Nephron (organoid): ENCODE data around the gene BMAL1.
"Not testable (repeated sequence)": the region's sequence is repeated elsewhere in the genome, so short reads cannot be mapped to it uniquely, and the experiment has no call there.

ENCODE experiments used
- H3K27ac Mint-ChIP-seq, 3 experiments: 2 replicates each; pipeline ENCODE4 v1.8.0; 2020; ENCODE audit warnings: mixed read lengths in 3 of 3, mild to moderate bottlenecking in 2 of 3, moderate library complexity in 1 of 3
- H3K27me3 Mint-ChIP-seq: 2 replicates; pipeline ENCODE4 v1.8.0; 2021; ENCODE audit warnings: low read depth, mild to moderate bottlenecking, moderate library complexity, mixed read lengths
- H3K36me3 Mint-ChIP-seq: 2 replicates; pipeline ENCODE4 v1.8.0; 2020; ENCODE audit warnings: low read depth, mixed read lengths
- H3K4me1 Mint-ChIP-seq: 2 replicates; pipeline ENCODE4 v1.8.0; 2020; ENCODE audit warnings: mixed read lengths
- H3K4me3 Mint-ChIP-seq, 3 experiments: 2 replicates each; pipeline ENCODE4 v1.8.0; 2020; ENCODE audit warnings: mild to moderate bottlenecking in 3 of 3, mixed read lengths in 3 of 3, moderate library complexity in 2 of 3
- H3K9me3 Mint-ChIP-seq: 2 replicates; pipeline ENCODE4 v1.8.0; 2020; ENCODE audit warnings: mixed read lengths
- CTCF ChIP-seq, 3 experiments: fragments of 200-600 bp; sonication (generic); IDR thresholded peaks; one replicate each; pipeline ENCODE4 v1.5.0; 2021; ENCODE audit warnings: antibody characterized with exemption in 3 of 3; ENCODE audit not compliant: unreplicated experiment in 3 of 3

BMAL1 gene

GRCh38 chr11:13384908-13385640 is 107.5 kb downstream of the BMAL1 start:
- Mint-ChIP-seq H3K27ac (no peak overlapping the region), H3K36me3 (peaks cover 41% of the 10 kb centered on the region), H3K9me3 (no peaks in the 10 kb centered on the region), H3K4me1 (no peaks in the 10 kb centered on the region), H3K27me3 (no peaks in the 10 kb centered on the region), H3K4me3 (no peak overlapping the region)
- peak; percentile 63 to 70 (median 70) for TF ChIP-seq CTCF (IDR thresholded peaks at IDR 0.05; ENCODE audit: unreplicated experiment in 3 of 3)

DNA sequence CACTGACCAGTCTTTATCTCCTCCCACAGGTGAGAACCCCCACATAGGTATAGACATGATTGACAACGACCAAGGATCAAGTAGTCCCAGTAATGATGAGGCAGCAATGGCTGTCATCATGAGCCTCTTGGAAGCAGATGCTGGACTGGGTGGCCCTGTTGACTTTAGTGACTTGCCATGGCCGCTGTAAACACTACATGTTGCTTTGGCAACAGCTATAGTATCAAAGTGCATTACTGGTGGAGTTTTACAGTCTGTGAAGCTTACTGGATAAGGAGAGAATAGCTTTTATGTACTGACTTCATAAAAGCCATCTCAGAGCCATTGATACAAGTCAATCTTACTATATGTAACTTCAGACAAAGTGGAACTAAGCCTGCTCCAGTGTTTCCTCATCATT is 109.0 kb downstream of the BMAL1 start:
- Mint-ChIP-seq H3K27ac (no peak overlapping the region), H3K36me3 (peaks cover 42% of the 10 kb centered on the region), H3K4me3 (no peak overlapping the region), H3K4me1 (no peaks in the 10 kb centered on the region), H3K27me3 (no peaks in the 10 kb centered on the region), H3K9me3 (no peaks in the 10 kb centered on the region)
- TF ChIP-seq CTCF (IDR thresholded peaks at IDR 0.05; ENCODE audit: unreplicated experiment in 3 of 3): no peak

DNA sequence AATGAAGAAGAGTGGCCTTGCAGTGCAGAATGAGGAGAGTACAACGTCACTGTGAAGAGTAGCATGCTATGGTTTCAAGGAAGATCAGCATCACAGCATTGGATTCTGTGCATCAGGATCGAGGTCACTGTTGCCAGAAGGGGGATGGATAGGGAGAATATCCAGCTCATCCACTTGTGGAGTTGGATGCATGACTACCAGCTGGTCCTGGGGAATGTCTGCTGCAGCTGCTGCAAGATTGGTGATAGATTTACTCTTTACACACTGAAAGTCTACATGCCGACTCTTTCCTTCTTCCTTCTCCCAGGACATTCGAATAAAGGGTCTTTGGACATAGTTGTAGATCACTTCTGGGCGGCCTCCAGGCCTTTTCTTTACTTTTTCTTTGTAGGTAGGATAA is 111.2 kb downstream of the BMAL1 start:
- TF ChIP-seq CTCF (IDR thresholded peaks at IDR 0.05; ENCODE audit: unreplicated experiment in 3 of 3): no peak
- Mint-ChIP-seq H3K27ac (no peak overlapping the region), H3K9me3 (no peaks in the 10 kb centered on the region), H3K4me1 (no peaks in the 10 kb centered on the region), H3K27me3 (no peaks in the 10 kb centered on the region), H3K36me3 (peaks cover 37% of the 10 kb centered on the region), H3K4me3 (no peak overlapping the region)

DNA sequence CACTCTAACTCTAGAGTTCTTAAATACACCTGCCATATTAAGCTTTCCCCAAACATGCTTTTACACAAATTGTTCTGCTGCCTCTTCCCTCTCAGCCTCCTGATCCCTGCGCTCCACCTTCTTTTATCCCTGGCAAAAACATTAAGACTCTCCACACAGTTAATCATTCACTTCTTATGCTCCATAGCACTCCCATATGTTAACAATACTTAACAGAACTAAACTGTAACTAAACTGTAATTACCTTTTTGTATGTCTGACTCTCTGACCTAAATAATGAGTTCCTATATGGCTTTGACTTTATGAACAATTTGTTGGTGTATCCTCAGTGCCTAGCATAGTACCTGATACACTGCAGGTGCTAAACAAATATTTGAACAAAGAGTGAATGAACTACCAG is 113.6 kb downstream of the BMAL1 start:
- Mint-ChIP-seq H3K9me3 (no peaks in the 10 kb centered on the region), H3K36me3 (peaks cover 37% of the 10 kb centered on the region), H3K27me3 (no peaks in the 10 kb centered on the region), H3K27ac (peak overlapping the region in 1 of 3 experiments; percentile 18), H3K4me3 (no peak overlapping the region), H3K4me1 (no peaks in the 10 kb centered on the region)
- no peak for TF ChIP-seq CTCF (IDR thresholded peaks at IDR 0.05; ENCODE audit: unreplicated experiment in 3 of 3)

DNA sequence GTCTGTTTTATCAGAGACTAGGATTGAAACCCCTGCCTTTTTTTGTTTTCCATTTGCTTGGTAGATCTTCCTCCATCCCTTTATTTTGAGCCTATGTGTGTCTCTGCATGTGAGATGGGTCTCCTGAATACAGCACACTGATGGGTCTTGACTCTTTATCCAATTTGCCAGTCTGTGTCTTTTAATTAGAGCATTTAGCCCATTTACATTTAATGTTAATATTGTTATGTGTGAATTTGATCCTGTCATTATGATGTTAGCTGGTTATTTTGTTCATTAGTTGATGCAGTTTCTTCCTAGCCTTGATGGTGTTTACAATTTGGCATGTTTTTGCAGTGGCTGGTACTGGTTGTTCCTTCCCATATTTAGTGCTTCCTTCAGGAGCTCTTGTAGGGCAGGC is 120.7 kb downstream of the BMAL1 start:
- not testable (repeated sequence) for H3K4me1 Mint-ChIP-seq, H3K4me3 Mint-ChIP-seq, H3K27me3 Mint-ChIP-seq, H3K27ac Mint-ChIP-seq
- Mint-ChIP-seq H3K36me3 (peaks cover 53% of the 10 kb centered on the region), H3K9me3 (peaks cover 29% of the 10 kb centered on the region)

DNA sequence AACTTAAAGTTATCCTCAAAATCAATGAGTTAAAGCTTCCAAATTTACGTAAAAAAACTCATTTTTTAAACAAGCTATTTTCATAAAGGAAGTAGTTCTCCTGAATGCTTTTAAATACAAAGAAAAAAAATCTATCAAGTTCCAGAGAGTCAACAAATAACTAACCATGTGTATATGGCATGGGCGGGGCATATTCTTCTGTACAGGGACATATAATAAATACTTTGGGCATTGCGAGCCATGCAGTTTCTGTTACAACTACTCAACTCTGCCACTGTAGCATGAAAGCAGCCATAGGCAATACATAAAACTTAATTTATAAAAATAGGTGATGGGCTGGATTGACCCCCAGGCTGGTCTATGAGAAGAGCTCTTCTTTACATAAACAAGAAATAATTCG is 127.6 kb downstream of the BMAL1 start:
- Mint-ChIP-seq H3K27me3 (no peaks in the 10 kb centered on the region), H3K36me3 (peaks cover 48% of the 10 kb centered on the region), H3K4me3 (no peak overlapping the region), H3K9me3 (peaks cover 13% of the 10 kb centered on the region), H3K27ac (no peak overlapping the region), H3K4me1 (no peaks in the 10 kb centered on the region)
- TF ChIP-seq CTCF (IDR thresholded peaks at IDR 0.05; ENCODE audit: unreplicated experiment in 3 of 3): no peak
